HepG2 (cell line): ENCODE measurements around the gene EGFL8. TPM values are rescaled to one million over a fixed set of nuclear protein-coding genes. Genes with fewer than 3 reads are reported as not detected.
A peak's percentile ranks its signal among the peaks of the same experiment; 100 is the strongest.

ENCODE experiments used
- GABPA ChIP-seq, 2 experiments: IDR thresholded peaks; 2 replicates each; pipeline ENCODE4 v1.6.1; 2011 to 2016; ENCODE audit warnings: low read depth in 2 of 2, low read length in 1 of 2, missing biosample characterization in 1 of 2, missing genetic modification characterization in 1 of 2
- HOXA3 ChIP-seq: sonication (generic); formaldehyde crosslinking; IDR thresholded peaks from 2 replicates; pipeline ENCODE4 v1.5.0; 2020; ENCODE audit warnings: missing genetic modification reagents
- NFIC ChIP-seq: IDR thresholded peaks from 2 replicates; pipeline ENCODE4 v1.6.1; 2012; ENCODE audit warnings: mild to moderate bottlenecking, low read length, inconsistent platforms
- RFX1 ChIP-seq: fragments of 450-650 bp; IDR thresholded peaks from 2 replicates; pipeline ENCODE4 v1.6.1; 2017
- RFX3 ChIP-seq: IDR thresholded peaks from 2 replicates; pipeline ENCODE4 v1.6.1; 2016; ENCODE audit warnings: missing biosample characterization, missing genetic modification reagents
- SALL2 ChIP-seq: sonication (generic); formaldehyde crosslinking; IDR thresholded peaks from 2 replicates; pipeline ENCODE4 v1.8.1; 2023; ENCODE audit warnings: mild to moderate bottlenecking, missing genetic modification reagents, inconsistent platforms
- SCMH1 ChIP-seq: sonication (generic); formaldehyde crosslinking; IDR thresholded peaks from 2 replicates; pipeline ENCODE4 v1.9.0; 2021; ENCODE audit warnings: missing genetic modification reagents, mild to moderate bottlenecking, borderline replicate concordance
- SMARCE1 ChIP-seq: fragments of 450-650 bp; IDR thresholded peaks from 2 replicates; pipeline ENCODE4 v1.6.1; 2017; ENCODE audit warnings: borderline replicate concordance
- SP2 ChIP-seq: sonication (generic); formaldehyde crosslinking; IDR thresholded peaks from 2 replicates; pipeline ENCODE4 v1.5.1; 2020; ENCODE audit warnings: mild to moderate bottlenecking, missing genetic modification reagents
- SP5 ChIP-seq: IDR thresholded peaks from 2 replicates; pipeline ENCODE4 v1.6.1; 2016; ENCODE audit warnings: low read depth, borderline replicate concordance
- SPEN ChIP-seq: sonication (generic); formaldehyde crosslinking; IDR thresholded peaks from 2 replicates; pipeline ENCODE4 v1.5.1; 2020; ENCODE audit warnings: low read depth, mild to moderate bottlenecking, missing genetic modification reagents
- ZFY ChIP-seq: sonication (generic); formaldehyde crosslinking; IDR thresholded peaks from 2 replicates; pipeline ENCODE4 v1.4.0; 2020; ENCODE audit warnings: missing genetic modification reagents
- ZNF563 ChIP-seq: sonication (generic); formaldehyde crosslinking; IDR thresholded peaks from 2 replicates; pipeline ENCODE4 v1.8.0; 2022; ENCODE audit warnings: mild to moderate bottlenecking, moderate library complexity, missing genetic modification reagents
- ZNF652 ChIP-seq: IDR thresholded peaks from 2 replicates; pipeline ENCODE4 v1.6.1; 2016; ENCODE audit warnings: low read depth, borderline replicate concordance
- ZNF703 ChIP-seq: sonication (generic); formaldehyde crosslinking; IDR thresholded peaks from 2 replicates; pipeline ENCODE4 v1.5.1; 2020; ENCODE audit warnings: missing genetic modification reagents, mild to moderate bottlenecking, moderate library complexity, borderline replicate concordance
- ZNF724P ChIP-seq: sonication (generic); formaldehyde crosslinking; IDR thresholded peaks from 2 replicates; pipeline ENCODE4 v1.8.0; 2022; ENCODE audit warnings: missing genetic modification reagents, borderline replicate concordance
- ZNF747 ChIP-seq: sonication (generic); formaldehyde crosslinking; IDR thresholded peaks from 2 replicates; pipeline ENCODE4 v1.8.1; 2023; ENCODE audit warnings: missing genetic modification reagents, mild to moderate bottlenecking, borderline replicate concordance
- polyA plus RNA-seq, 8 experiments: library from polyadenylated mRNA; depleted of rRNA in 3 of 8; stranded (reverse) in 7 of 8; unstranded in 1 of 8; fragments of >200 nt; fragmentation: Illumina TruSeq in 4 of 8; extraction: Trizol in 4 of 8; gene quantifications; 2 replicates each; pipeline versions ENCODE4 v1.2.1 to v1.2.3, GENCODE V29; 2011 to 2016; ENCODE audit warnings: low read depth in 4 of 8, missing spikeins in 1 of 8, mixed read lengths in 1 of 8; ENCODE audit not compliant: insufficient read depth in 1 of 8
- total RNA-seq, 5 experiments: library from RNA; depleted of rRNA; stranded (reverse); fragments of >200 nt; fragmentation: Illumina TruSeq; extraction: Trizol; gene quantifications; 2 replicates each; pipeline ENCODE4 v1.2.3, GENCODE V29; 2016; ENCODE audit warnings: low read depth in 1 of 5
- TF ChIP-seq, protein P1 (sequence below): sonication (generic); formaldehyde crosslinking; IDR thresholded peaks from 2 replicates; pipeline ENCODE4 v1.4.0; 2020; ENCODE audit warnings: missing genetic modification reagents
- TF ChIP-seq, protein P2 (sequence below): sonication (generic); formaldehyde crosslinking; IDR thresholded peaks from 2 replicates; pipeline ENCODE4 v1.4.0; 2020; ENCODE audit warnings: missing genetic modification reagents, borderline replicate concordance
- TF ChIP-seq, protein P3 (sequence below): IDR thresholded peaks from 2 replicates; pipeline ENCODE4 v1.6.1; 2018; ENCODE audit warnings: missing genetic modification reagents, mild to moderate bottlenecking, missing compliant biosample characterization

The EGFL8 gene
- total and polyA plus RNA-seq, 2 of the 13 experiments (the other 11 are each of a cell fraction or from before 2014, with no cell fraction given), result 10.0 to 11.5 TPM

DNA sequence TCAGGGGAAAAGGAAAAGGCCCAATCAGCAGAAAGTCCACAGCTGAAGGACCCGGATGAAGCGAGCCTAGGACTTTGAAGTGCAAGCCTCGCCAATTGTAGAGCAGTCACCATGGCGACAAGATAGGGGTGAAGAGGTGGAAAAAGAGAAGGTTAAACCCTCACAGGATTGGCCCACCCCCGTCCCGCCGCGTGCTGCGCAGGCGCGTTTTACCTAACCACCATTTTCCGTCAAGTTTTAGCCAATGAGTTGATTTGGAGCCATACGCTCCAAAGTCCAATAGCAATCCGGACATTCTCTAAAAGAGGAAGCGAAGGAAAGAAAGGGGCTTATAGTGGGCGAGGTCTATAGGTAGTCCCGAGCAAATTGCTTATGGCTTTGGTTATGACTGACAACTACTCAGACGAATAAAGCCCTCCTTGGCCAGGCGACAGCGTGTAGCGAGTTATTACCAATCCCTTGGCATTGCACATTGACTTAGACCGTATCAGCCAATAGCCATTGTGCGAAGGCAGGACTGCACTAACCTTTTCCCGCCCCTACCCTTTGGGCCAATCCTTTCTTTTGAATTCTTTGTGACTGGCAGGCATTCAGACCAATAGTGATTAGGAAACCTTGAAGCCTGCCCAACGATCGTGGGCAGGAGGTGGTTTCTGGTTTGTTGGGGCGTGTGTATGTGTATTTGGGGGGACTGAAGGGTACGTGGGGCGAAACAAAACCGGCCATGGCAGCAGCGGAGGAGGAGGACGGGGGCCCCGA, 13.6 kb downstream of the EGFL8 start, which contains the start of gene RNF5 (continued):
- TF ChIP-seq, protein P1, sequence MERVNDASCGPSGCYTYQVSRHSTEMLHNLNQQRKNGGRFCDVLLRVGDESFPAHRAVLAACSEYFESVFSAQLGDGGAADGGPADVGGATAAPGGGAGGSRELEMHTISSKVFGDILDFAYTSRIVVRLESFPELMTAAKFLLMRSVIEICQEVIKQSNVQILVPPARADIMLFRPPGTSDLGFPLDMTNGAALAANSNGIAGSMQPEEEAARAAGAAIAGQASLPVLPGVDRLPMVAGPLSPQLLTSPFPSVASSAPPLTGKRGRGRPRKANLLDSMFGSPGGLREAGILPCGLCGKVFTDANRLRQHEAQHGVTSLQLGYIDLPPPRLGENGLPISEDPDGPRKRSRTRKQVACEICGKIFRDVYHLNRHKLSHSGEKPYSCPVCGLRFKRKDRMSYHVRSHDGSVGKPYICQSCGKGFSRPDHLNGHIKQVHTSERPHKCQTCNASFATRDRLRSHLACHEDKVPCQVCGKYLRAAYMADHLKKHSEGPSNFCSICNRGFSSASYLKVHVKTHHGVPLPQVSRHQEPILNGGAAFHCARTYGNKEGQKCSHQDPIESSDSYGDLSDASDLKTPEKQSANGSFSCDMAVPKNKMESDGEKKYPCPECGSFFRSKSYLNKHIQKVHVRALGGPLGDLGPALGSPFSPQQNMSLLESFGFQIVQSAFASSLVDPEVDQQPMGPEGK (CRISPR knock-in tag), result peak; percentile 24; the same call in 1 of the 2 replicates
- TF ChIP-seq ZNF652, result no peak
- no peak; the same call in 1 of the 2 replicates for TF ChIP-seq ZNF563
- peak; percentile 38; the same call in 1 of the 2 replicates for TF ChIP-seq SPEN (CRISPR knock-in tag)
- peak; percentile 38 for TF ChIP-seq GABPA (IDR thresholded peaks at IDR 0.05; ENCODE audit: low read depth, low read length)
- TF ChIP-seq GABPA (CRISPR knock-in tag; IDR thresholded peaks at IDR 0.05; ENCODE audit: low read depth), result peak; percentile 70
- TF ChIP-seq SALL2 (CRISPR knock-in tag), result peak; percentile 89
- TF ChIP-seq, protein P2, sequence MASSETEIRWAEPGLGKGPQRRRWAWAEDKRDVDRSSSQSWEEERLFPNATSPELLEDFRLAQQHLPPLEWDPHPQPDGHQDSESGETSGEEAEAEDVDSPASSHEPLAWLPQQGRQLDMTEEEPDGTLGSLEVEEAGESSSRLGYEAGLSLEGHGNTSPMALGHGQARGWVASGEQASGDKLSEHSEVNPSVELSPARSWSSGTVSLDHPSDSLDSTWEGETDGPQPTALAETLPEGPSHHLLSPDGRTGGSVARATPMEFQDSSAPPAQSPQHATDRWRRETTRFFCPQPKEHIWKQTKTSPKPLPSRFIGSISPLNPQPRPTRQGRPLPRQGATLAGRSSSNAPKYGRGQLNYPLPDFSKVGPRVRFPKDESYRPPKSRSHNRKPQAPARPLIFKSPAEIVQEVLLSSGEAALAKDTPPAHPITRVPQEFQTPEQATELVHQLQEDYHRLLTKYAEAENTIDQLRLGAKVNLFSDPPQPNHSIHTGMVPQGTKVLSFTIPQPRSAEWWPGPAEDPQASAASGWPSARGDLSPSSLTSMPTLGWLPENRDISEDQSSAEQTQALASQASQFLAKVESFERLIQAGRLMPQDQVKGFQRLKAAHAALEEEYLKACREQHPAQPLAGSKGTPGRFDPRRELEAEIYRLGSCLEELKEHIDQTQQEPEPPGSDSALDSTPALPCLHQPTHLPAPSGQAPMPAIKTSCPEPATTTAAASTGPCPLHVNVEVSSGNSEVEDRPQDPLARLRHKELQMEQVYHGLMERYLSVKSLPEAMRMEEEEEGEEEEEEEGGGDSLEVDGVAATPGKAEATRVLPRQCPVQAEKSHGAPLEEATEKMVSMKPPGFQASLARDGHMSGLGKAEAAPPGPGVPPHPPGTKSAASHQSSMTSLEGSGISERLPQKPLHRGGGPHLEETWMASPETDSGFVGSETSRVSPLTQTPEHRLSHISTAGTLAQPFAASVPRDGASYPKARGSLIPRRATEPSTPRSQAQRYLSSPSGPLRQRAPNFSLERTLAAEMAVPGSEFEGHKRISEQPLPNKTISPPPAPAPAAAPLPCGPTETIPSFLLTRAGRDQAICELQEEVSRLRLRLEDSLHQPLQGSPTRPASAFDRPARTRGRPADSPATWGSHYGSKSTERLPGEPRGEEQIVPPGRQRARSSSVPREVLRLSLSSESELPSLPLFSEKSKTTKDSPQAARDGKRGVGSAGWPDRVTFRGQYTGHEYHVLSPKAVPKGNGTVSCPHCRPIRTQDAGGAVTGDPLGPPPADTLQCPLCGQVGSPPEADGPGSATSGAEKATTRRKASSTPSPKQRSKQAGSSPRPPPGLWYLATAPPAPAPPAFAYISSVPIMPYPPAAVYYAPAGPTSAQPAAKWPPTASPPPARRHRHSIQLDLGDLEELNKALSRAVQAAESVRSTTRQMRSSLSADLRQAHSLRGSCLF (CRISPR knock-in tag), result no peak
- TF ChIP-seq SMARCE1, result no peak
- TF ChIP-seq, protein P3, sequence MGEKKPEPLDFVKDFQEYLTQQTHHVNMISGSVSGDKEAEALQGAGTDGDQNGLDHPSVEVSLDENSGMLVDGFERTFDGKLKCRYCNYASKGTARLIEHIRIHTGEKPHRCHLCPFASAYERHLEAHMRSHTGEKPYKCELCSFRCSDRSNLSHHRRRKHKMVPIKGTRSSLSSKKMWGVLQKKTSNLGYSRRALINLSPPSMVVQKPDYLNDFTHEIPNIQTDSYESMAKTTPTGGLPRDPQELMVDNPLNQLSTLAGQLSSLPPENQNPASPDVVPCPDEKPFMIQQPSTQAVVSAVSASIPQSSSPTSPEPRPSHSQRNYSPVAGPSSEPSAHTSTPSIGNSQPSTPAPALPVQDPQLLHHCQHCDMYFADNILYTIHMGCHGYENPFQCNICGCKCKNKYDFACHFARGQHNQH (CRISPR knock-in tag), result no peak; the same call in 1 of the 2 replicates
- TF ChIP-seq ZNF703 (CRISPR knock-in tag), result no peak
- peak; percentile 94 for TF ChIP-seq RFX3
- TF ChIP-seq ZNF747, result peak; percentile 65; the same call in 1 of the 2 replicates
- no peak for TF ChIP-seq ZNF724P (CRISPR knock-in tag)
- peak; percentile 99 for TF ChIP-seq RFX1
- TF ChIP-seq SP2 (CRISPR knock-in tag), result peak; percentile 96
- TF ChIP-seq SCMH1 (CRISPR knock-in tag), result no peak
- no peak; the same call in 1 of the 2 replicates for TF ChIP-seq SP5 (CRISPR knock-in tag)
- TF ChIP-seq HOXA3 (CRISPR knock-in tag), result peak; percentile 50
- no peak for TF ChIP-seq ZFY (CRISPR knock-in tag)
- no peak for TF ChIP-seq NFIC
